IMR-90 (cell line): ENCODE data around the gene ZNF217. TPM values are rescaled to one million over a fixed set of nuclear protein-coding genes. Genes with fewer than 3 reads are reported as not detected.

Source experiments
- ATAC-seq: fragments of 200-7000 bp; cut with Tn5 transposase; 2 replicates; pipeline ENCODE4 v1.9.1; 2020; ENCODE audit warnings: low read depth, mild to moderate bottlenecking, moderate library complexity
- BruUV-seq: library from RNA; stranded (reverse); fragments of 400-500 nt; replicated peaks from 2 replicates; lab custom pipeline; 2021; lab: Mats Ljungman, UMichigan
- CTCF ChIA-PET: fragments of 300-600 bp; formaldehyde crosslinking; extraction: SDS; loops from one replicate; lab custom pipeline; 2021; ENCODE audit warnings: antibody characterized with exemption; lab: Yijun Ruan, JAX
- POLR2A ChIA-PET: fragments of 300-600 bp; sonication (Branson Sonifier 250); formaldehyde crosslinking; loops from one replicate; lab custom pipeline; 2022; ENCODE audit warnings: antibody characterized with exemption; ENCODE audit not compliant: unreplicated experiment; lab: Charles Lee
- DNase-seq: peaks from one replicate; pipeline ENCODE4 v3.0.0; 2013
- H2AFZ ChIP-seq: replicated peaks from 2 replicates; pipeline ENCODE3; 2013; ENCODE audit warnings: low read length, mild to moderate bottlenecking; ENCODE audit not compliant: poor library complexity
- H2AK5ac ChIP-seq: 2 replicates; pipeline ENCODE4 v1.6.1; 2013; ENCODE audit warnings: low read depth, low read length, inconsistent platforms
- H2AK9ac ChIP-seq: replicated peaks from 2 replicates; pipeline ENCODE3; 2013; ENCODE audit warnings: mild to moderate bottlenecking, low read depth, low read length, moderate library complexity; ENCODE audit not compliant: poor library complexity
- H2BK120ac ChIP-seq: 2 replicates; pipeline ENCODE4 v1.6.1; 2013; ENCODE audit warnings: low read depth, low read length, inconsistent platforms
- H2BK15ac ChIP-seq: 3 replicates; pipeline ENCODE4 v1.6.1; 2013; ENCODE audit warnings: low read depth, low read length, inconsistent platforms
- H2BK20ac ChIP-seq: 2 replicates; pipeline ENCODE4 v1.6.1; 2013; ENCODE audit warnings: low read depth, mild to moderate bottlenecking, inconsistent platforms, low read length, moderate library complexity
- H2BK5ac ChIP-seq: 2 replicates; pipeline ENCODE4 v1.6.1; 2013; ENCODE audit warnings: mild to moderate bottlenecking, low read depth, low read length, inconsistent platforms; ENCODE audit not compliant: poor library complexity, severe bottlenecking
- H3K14ac ChIP-seq: replicated peaks from 2 replicates; pipeline ENCODE4 v1.6.1; 2013; ENCODE audit warnings: low read depth, low read length, inconsistent platforms
- H3K18ac ChIP-seq: 2 replicates; pipeline ENCODE4 v1.6.1; 2013; ENCODE audit warnings: low read depth, low read length, control low read depth
- H3K23ac ChIP-seq: 2 replicates; pipeline ENCODE4 v1.6.1; 2013; ENCODE audit warnings: low read depth, low read length, inconsistent platforms
- H3K27ac ChIP-seq: 2 replicates; pipeline ENCODE4 v1.5.1; 2013; ENCODE audit warnings: mild to moderate bottlenecking, control low read depth, low read length; ENCODE audit not compliant: insufficient read depth
- H3K27me3 ChIP-seq: 2 replicates; pipeline ENCODE4 v1.6.1; 2013; ENCODE audit warnings: low read length; ENCODE audit not compliant: control insufficient read depth, insufficient read depth
- H3K36me3 ChIP-seq: 2 replicates; pipeline ENCODE4 v1.6.1; 2013; ENCODE audit warnings: low read length, mixed read lengths; ENCODE audit not compliant: control insufficient read depth, insufficient read depth
- H3K4ac ChIP-seq: 2 replicates; pipeline ENCODE4 v1.6.1; 2013; ENCODE audit warnings: low read depth, low read length, inconsistent platforms
- H3K4me1 ChIP-seq: 2 replicates; pipeline ENCODE4 v1.6.1; 2013; ENCODE audit warnings: low read length, mixed read lengths; ENCODE audit not compliant: control insufficient read depth, insufficient read depth
- H3K4me2 ChIP-seq: 2 replicates; pipeline ENCODE4 v1.6.1; 2013; ENCODE audit warnings: low read depth, mild to moderate bottlenecking, control low read depth, low read length, moderate library complexity
- H3K4me3 ChIP-seq: 2 replicates; pipeline ENCODE4 v1.5.1; 2013; ENCODE audit warnings: low read depth, mild to moderate bottlenecking, control low read depth, low read length, moderate library complexity; ENCODE audit not compliant: insufficient read depth
- H3K56ac ChIP-seq: 2 replicates; pipeline ENCODE4 v1.6.1; 2013; ENCODE audit warnings: low read length, inconsistent platforms; ENCODE audit not compliant: insufficient read depth; ENCODE audit errors: extremely low read depth
- H3K79me1 ChIP-seq, 2 experiments: 2 replicates each; pipeline ENCODE4 v1.6.1; 2013; ENCODE audit warnings: low read length in 2 of 2, inconsistent platforms in 1 of 2, low read depth in 1 of 2
- H3K9ac ChIP-seq: 2 replicates; pipeline ENCODE4 v1.6.1; 2013; ENCODE audit warnings: low read depth, low read length, control low read depth
- H3K9me1 ChIP-seq: 2 replicates; pipeline ENCODE4 v1.6.1; 2013; ENCODE audit warnings: low read length, inconsistent platforms; ENCODE audit not compliant: insufficient read depth
- H3K9me3 ChIP-seq: 2 replicates; pipeline ENCODE4 v1.6.1; 2013; ENCODE audit warnings: low read length; ENCODE audit not compliant: control insufficient read depth, insufficient read depth
- H4K20me1 ChIP-seq: 2 replicates; pipeline ENCODE4 v1.6.1; 2013; ENCODE audit warnings: low read length, inconsistent platforms; ENCODE audit not compliant: insufficient read depth
- H4K5ac ChIP-seq: 2 replicates; pipeline ENCODE4 v1.6.1; 2013; ENCODE audit warnings: mild to moderate bottlenecking, low read depth, low read length, control low read depth
- H4K8ac ChIP-seq, 2 experiments: 2 replicates each; pipeline ENCODE4 v1.6.1; 2013; ENCODE audit warnings: low read depth in 2 of 2, low read length in 2 of 2, control low read depth in 1 of 2, inconsistent platforms in 1 of 2
- H4K91ac ChIP-seq: 2 replicates; pipeline ENCODE4 v1.6.1; 2013; ENCODE audit warnings: low read depth, low read length, inconsistent platforms; ENCODE audit not compliant: insufficient read depth
- CEBPB ChIP-seq: IDR thresholded peaks from 2 replicates; pipeline ENCODE4 v1.6.1; 2012; ENCODE audit warnings: low read depth, low read length, improper control_type of control experiment
- CHD1 ChIP-seq: IDR thresholded peaks from 2 replicates; pipeline ENCODE4 v1.6.1; 2012; ENCODE audit warnings: low read depth, low read length, improper control_type of control experiment
- FOS ChIP-seq: fragments of 150-350 bp; IDR thresholded peaks from 2 replicates; pipeline ENCODE4 v1.6.1; 2016; ENCODE audit warnings: low read depth, low read length
- MAFK ChIP-seq: IDR thresholded peaks from 2 replicates; pipeline ENCODE4 v1.6.1; 2012; ENCODE audit warnings: low read depth, low read length, improper control_type of control experiment
- MAZ ChIP-seq: IDR thresholded peaks from 2 replicates; pipeline ENCODE4 v1.6.1; 2012; ENCODE audit warnings: low read depth, mild to moderate bottlenecking, low read length, improper control_type of control experiment, moderate library complexity, borderline replicate concordance
- MXI1 ChIP-seq: IDR thresholded peaks from 2 replicates; pipeline ENCODE4 v1.6.1; 2012; ENCODE audit warnings: low read depth, mild to moderate bottlenecking, low read length, moderate library complexity, borderline replicate concordance
- NFE2L2 ChIP-seq: fragments of 150-350 bp; IDR thresholded peaks from 2 replicates; pipeline ENCODE4 v1.6.1; 2016; ENCODE audit warnings: low read depth, mild to moderate bottlenecking, low read length
- POLR2A ChIP-seq: IDR thresholded peaks from 2 replicates; pipeline ENCODE4 v1.6.1; 2012; ENCODE audit warnings: mild to moderate bottlenecking, low read depth, low read length
- RAD21 ChIP-seq: IDR thresholded peaks from 2 replicates; pipeline ENCODE4 v1.6.1; 2012; ENCODE audit warnings: low read length, improper control_type of control experiment
- RCOR1 ChIP-seq: IDR thresholded peaks from 2 replicates; pipeline ENCODE4 v1.6.1; 2012; ENCODE audit warnings: mild to moderate bottlenecking, low read length, improper control_type of control experiment; ENCODE audit not compliant: insufficient replicate concordance
- SMC3 ChIP-seq: fragments of 150-350 bp; IDR thresholded peaks from 2 replicates; pipeline ENCODE4 v1.6.1; 2016; ENCODE audit warnings: low read depth, mild to moderate bottlenecking, antibody characterized with exemption, low read length, moderate library complexity
- WGBS, 2 experiments: methylation state at CpG; one replicate each; pipeline versions ENCODE4 v1.1.5 to v1.1.7; 2013; ENCODE audit warnings: missing lambda C conversion rate in 2 of 2; ENCODE audit not compliant: insufficient read length in 1 of 2; ENCODE audit errors: extremely low coverage in 2 of 2; 5-methylcytosine and 5-hydroxymethylcytosine counted together
- dilution Hi-C: fragments of 300-500 bp; cut with HindIII; formaldehyde crosslinking; loops from one replicate; pipeline ENCODE4 v1.14.3; 2018; ENCODE audit warnings: low sequenced_read_pairs; ENCODE audit not compliant: unreplicated experiment
- in situ Hi-C: fragments of 300-500 bp; cut with MboI; formaldehyde crosslinking; loops from 3 replicates; pipeline ENCODE4 v1.14.3; 2019; ENCODE audit warnings: low sequenced_read_pairs, inconsistent platforms, mixed read lengths
- intact Hi-C: fragments of 100-400 bp; cut with micrococcal nuclease; formaldehyde crosslinking; loops from 2 replicates; pipeline ENCODE4 v1.10.0; 2022
- polyA plus RNA-seq, 3 experiments: library from polyadenylated mRNA; depleted of rRNA; stranded (reverse); fragments of >200 nt; gene quantifications; 2 replicates each; pipeline ENCODE4 v1.2.3, GENCODE V29; 2012; ENCODE audit warnings: low replicate concordance in 1 of 3
- total RNA-seq: library from RNA; depleted of rRNA; stranded (reverse); fragments of >200 nt; gene quantifications from 2 replicates; pipeline ENCODE4 v1.2.3, GENCODE V29; 2012
- TF ChIP-seq, protein P1 (sequence below): conservative IDR thresholded peaks from 2 replicates; pipeline ENCODE4 v1.5.1; 2012; ENCODE audit warnings: mild to moderate bottlenecking, low read depth, low read length, improper control_type of control experiment
- TF ChIP-seq, protein P2 (sequence below): fragments of 150-350 bp; IDR thresholded peaks from 2 replicates; pipeline ENCODE4 v1.6.1; 2016; ENCODE audit warnings: low read depth, mild to moderate bottlenecking, low read length, moderate library complexity, borderline replicate concordance
- TF ChIP-seq, protein P3 (sequence below): fragments of 150-350 bp; IDR thresholded peaks from 2 replicates; pipeline ENCODE4 v1.6.1; 2017; ENCODE audit warnings: mild to moderate bottlenecking, antibody characterized with exemption, low read length, low read depth

Gene ZNF217
- total and polyA plus RNA-seq, 2 of the 4 experiments (the other 2 are of a cell fraction) = 9.1 to 27.8 TPM

DNA sequence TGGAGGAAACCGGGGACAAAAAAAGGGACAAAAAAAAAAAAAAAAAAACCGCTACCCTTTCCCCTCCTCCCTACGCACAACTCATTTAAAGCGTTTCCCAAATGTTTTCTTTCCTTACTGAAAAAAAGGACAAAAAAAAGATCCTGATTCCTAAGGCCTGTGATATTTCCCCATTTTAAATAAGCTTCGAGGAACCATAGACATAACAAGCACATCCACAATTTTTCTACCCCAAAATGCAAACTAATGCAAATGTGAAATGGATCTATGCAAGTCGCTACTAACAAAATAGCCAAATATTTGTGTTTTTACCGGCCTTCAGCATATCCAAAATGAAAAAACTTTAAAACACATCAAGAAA lies 1.4 kb upstream of the ZNF217 start:
- H3K27me3 ChIP-seq = no peaks in the 10 kb centered on the region
- H2BK20ac ChIP-seq = no peak overlapping the region
- dilution Hi-C loops = no loop called here
- TF ChIP-seq RAD21 (no peak), MXI1 (no peak), NFE2L2 (no peak), MAZ (no peak), RCOR1 (no peak), CEBPB (no peak), MAFK (no peak), FOS (no peak), SMC3 (no peak), POLR2A (no peak), CHD1 (no peak)
- TF ChIP-seq, protein P1, sequence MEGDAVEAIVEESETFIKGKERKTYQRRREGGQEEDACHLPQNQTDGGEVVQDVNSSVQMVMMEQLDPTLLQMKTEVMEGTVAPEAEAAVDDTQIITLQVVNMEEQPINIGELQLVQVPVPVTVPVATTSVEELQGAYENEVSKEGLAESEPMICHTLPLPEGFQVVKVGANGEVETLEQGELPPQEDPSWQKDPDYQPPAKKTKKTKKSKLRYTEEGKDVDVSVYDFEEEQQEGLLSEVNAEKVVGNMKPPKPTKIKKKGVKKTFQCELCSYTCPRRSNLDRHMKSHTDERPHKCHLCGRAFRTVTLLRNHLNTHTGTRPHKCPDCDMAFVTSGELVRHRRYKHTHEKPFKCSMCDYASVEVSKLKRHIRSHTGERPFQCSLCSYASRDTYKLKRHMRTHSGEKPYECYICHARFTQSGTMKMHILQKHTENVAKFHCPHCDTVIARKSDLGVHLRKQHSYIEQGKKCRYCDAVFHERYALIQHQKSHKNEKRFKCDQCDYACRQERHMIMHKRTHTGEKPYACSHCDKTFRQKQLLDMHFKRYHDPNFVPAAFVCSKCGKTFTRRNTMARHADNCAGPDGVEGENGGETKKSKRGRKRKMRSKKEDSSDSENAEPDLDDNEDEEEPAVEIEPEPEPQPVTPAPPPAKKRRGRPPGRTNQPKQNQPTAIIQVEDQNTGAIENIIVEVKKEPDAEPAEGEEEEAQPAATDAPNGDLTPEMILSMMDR = no peak
- TF ChIP-seq, protein P2, sequence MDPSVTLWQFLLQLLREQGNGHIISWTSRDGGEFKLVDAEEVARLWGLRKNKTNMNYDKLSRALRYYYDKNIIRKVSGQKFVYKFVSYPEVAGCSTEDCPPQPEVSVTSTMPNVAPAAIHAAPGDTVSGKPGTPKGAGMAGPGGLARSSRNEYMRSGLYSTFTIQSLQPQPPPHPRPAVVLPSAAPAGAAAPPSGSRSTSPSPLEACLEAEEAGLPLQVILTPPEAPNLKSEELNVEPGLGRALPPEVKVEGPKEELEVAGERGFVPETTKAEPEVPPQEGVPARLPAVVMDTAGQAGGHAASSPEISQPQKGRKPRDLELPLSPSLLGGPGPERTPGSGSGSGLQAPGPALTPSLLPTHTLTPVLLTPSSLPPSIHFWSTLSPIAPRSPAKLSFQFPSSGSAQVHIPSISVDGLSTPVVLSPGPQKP = no peak
- TF ChIP-seq, protein P3, sequence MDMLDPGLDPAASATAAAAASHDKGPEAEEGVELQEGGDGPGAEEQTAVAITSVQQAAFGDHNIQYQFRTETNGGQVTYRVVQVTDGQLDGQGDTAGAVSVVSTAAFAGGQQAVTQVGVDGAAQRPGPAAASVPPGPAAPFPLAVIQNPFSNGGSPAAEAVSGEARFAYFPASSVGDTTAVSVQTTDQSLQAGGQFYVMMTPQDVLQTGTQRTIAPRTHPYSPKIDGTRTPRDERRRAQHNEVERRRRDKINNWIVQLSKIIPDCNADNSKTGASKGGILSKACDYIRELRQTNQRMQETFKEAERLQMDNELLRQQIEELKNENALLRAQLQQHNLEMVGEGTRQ = no peak
- BruUV-seq = no TSS peak
- peak overlapping the region; percentile 75 for H2BK5ac ChIP-seq
- H3K9ac ChIP-seq = peak overlapping the region; percentile 91; the same call in 1 of the 2 replicates
- H2BK120ac ChIP-seq = peak overlapping the region; percentile 81
- no peaks in the 10 kb centered on the region for H3K36me3 ChIP-seq
- ATAC-seq = no peak
- no peak overlapping the region for H2AFZ ChIP-seq
- no peak for DNase-seq
- peak overlapping the region; percentile 24; the same call in 1 of the 2 replicates for H3K4ac ChIP-seq
- H3K4me2 ChIP-seq = peak overlapping the region; percentile 97
- peaks cover 5% of the 10 kb centered on the region for H3K4me1 ChIP-seq
- no peak overlapping the region for H2AK5ac ChIP-seq
- H3K27ac ChIP-seq = peak overlapping the region; percentile 39; the same call in 1 of the 2 replicates
- no peaks in the 10 kb centered on the region for H3K9me1 ChIP-seq
- H2AK9ac ChIP-seq = no peak overlapping the region
- H2BK15ac ChIP-seq = no peak overlapping the region
- peak overlapping the region; percentile 42; the same call in 1 of the 2 replicates for H3K18ac ChIP-seq
- H3K23ac ChIP-seq = peak overlapping the region; percentile 79; the same call in 1 of the 2 replicates
- H4K5ac ChIP-seq = peak overlapping the region; percentile 69; the same call in 1 of the 2 replicates
- 0% methylated on average over 1 of the region's 7 CpGs; no CpG with 5 or more reads in 1 of the 2 experiments for WGBS, 2 experiments
- ChIA-PET CTCF (interaction anchor here (0.6 to 1.1 kb wide), 2 partner anchors 12 to 91 kb away, joined by 3 to 4 read pairs; no protein-coding TSS in a partner anchor), POLR2A (interaction anchor here (0.7 kb wide), 2 partner anchors 28 to 41 kb away, joined by 3 to 15 read pairs; no protein-coding TSS in a partner anchor)
- no peaks in the 10 kb centered on the region for H3K9me3 ChIP-seq
- no peaks in the 10 kb centered on the region for H3K79me1 ChIP-seq
- H4K20me1 ChIP-seq = no peaks in the 10 kb centered on the region
- peak overlapping the region; percentile 97 for H3K4me3 ChIP-seq
- in situ Hi-C loops = no loop called here
- H4K91ac ChIP-seq = no peak overlapping the region
- intact Hi-C loops = loop anchor here (2.0 to 5.0 kb wide), 2 partner anchors 16 to 62 kb away; no protein-coding TSS in a partner anchor
- H4K8ac ChIP-seq = peak overlapping the region; percentile 61 to 92; a peak in 1 of 4 replicates
- H3K56ac ChIP-seq = peak overlapping the region; percentile 93; the same call in 1 of the 2 replicates
- peak overlapping the region; percentile 82 for H3K14ac ChIP-seq
